Measurements from ENCODE around the gene TFEB. TPM values are rescaled to one million over a fixed set of nuclear protein-coding genes. Genes with fewer than 3 reads are reported as not detected.

Gene TFEB
- total RNA-seq, 1 experiment from 2014 or later = 1.8 TPM

GRCh38 chr6:41654698-41655151 lies 80.7 kb downstream of the TFEB start:
- POLR2A ChIA-PET (ENCODE audit: low non-redundant PET) = no interaction called here
- TF ChIP-seq, protein P1, sequence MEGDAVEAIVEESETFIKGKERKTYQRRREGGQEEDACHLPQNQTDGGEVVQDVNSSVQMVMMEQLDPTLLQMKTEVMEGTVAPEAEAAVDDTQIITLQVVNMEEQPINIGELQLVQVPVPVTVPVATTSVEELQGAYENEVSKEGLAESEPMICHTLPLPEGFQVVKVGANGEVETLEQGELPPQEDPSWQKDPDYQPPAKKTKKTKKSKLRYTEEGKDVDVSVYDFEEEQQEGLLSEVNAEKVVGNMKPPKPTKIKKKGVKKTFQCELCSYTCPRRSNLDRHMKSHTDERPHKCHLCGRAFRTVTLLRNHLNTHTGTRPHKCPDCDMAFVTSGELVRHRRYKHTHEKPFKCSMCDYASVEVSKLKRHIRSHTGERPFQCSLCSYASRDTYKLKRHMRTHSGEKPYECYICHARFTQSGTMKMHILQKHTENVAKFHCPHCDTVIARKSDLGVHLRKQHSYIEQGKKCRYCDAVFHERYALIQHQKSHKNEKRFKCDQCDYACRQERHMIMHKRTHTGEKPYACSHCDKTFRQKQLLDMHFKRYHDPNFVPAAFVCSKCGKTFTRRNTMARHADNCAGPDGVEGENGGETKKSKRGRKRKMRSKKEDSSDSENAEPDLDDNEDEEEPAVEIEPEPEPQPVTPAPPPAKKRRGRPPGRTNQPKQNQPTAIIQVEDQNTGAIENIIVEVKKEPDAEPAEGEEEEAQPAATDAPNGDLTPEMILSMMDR (conservative IDR thresholded peaks at IDR 0.05; ENCODE audit: low read depth, low read length) = no peak
- TF ChIP-seq EZH2 (IDR thresholded peaks at IDR 0.05; ENCODE audit: borderline replicate concordance, low read depth, low read length, poor library complexity, severe bottlenecking) = no peak
- Histone ChIP-seq H3K4me3 (ENCODE audit: low read depth, low read length, poor library complexity, severe bottlenecking) (no peak overlapping the region), H3K9me3 (ENCODE audit: low read depth, low read length, poor library complexity, severe bottlenecking) (no peaks in the 10 kb centered on the region), H3K27me3 (replicated peaks; ENCODE audit: insufficient read depth, low read depth, low read length, poor library complexity) (no peaks in the 10 kb centered on the region), H3K27ac (ENCODE audit: low read depth, low read length, poor library complexity, severe bottlenecking) (peak overlapping the region; percentile 68), H3K4me1 (ENCODE audit: insufficient read depth, low read length, poor library complexity, severe bottlenecking) (peaks cover 8% of the 10 kb centered on the region), H3K36me3 (ENCODE audit: insufficient read depth, low read length, poor library complexity, severe bottlenecking) (peaks cover 54% of the 10 kb centered on the region)
- intact Hi-C loops (cut with micrococcal nuclease; ENCODE audit: unreplicated experiment) = no loop called here
- no peak for DNase-seq (ENCODE audit: low spot score)
- BruUV-seq (replicated peaks) = no TSS peak
- CTCF ChIA-PET = no interaction called here

- CTCF ChIA-PET = no interaction called here
- intact Hi-C loops (cut with micrococcal nuclease; ENCODE audit: unreplicated experiment) = no loop called here
Measured at GRCh38 chr6:41654151-41654697, 81.2 kb downstream of the TFEB start.

DNA sequence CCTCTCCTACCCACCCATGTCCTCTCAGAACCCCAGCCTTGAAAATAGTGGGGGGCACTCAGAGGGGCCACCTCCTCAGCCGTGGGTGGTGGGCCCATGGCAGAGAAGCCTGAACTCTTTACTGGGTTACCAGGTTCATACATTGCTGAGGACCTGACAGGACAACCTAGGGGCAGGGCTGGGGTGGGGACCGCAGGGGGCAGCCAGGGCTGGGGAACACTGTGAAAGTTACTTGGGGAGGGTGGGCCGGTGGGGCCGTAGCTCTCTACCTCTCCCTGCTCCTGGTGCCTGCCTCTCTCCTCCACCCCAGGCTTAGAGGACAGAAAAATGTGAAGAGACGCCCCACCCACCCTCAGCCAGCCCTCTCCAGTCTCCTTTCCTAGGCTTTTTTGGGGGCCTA lies 81.7 kb downstream of the TFEB start:
- CTCF ChIA-PET = no interaction called here

More at GRCh38 chr6:41654151-41654697, 81.2 kb downstream of the TFEB start:
- POLR2A ChIA-PET (ENCODE audit: low non-redundant PET) = no interaction called here
- Histone ChIP-seq H3K9me3 (ENCODE audit: low read depth, low read length, poor library complexity, severe bottlenecking) (no peaks in the 10 kb centered on the region), H3K27me3 (replicated peaks; ENCODE audit: insufficient read depth, low read depth, low read length, poor library complexity) (no peaks in the 10 kb centered on the region), H3K4me1 (ENCODE audit: insufficient read depth, low read length, poor library complexity, severe bottlenecking) (peaks cover 12% of the 10 kb centered on the region), H3K36me3 (ENCODE audit: insufficient read depth, low read length, poor library complexity, severe bottlenecking) (peaks cover 59% of the 10 kb centered on the region), H3K4me3 (ENCODE audit: low read depth, low read length, poor library complexity, severe bottlenecking) (no peak overlapping the region), H3K27ac (ENCODE audit: low read depth, low read length, poor library complexity, severe bottlenecking) (peak overlapping the region; percentile 68)
- BruUV-seq (replicated peaks) = no TSS peak
- DNase-seq (ENCODE audit: low spot score) = no peak
- no peak for TF ChIP-seq EZH2 (IDR thresholded peaks at IDR 0.05; ENCODE audit: borderline replicate concordance, low read depth, low read length, poor library complexity, severe bottlenecking)
- TF ChIP-seq, protein P1 (conservative IDR thresholded peaks at IDR 0.05; ENCODE audit: low read depth, low read length) = no peak

More for the DNA sequence above, 81.7 kb downstream of the TFEB start:
- intact Hi-C loops (cut with micrococcal nuclease; ENCODE audit: unreplicated experiment) = no loop called here
- H3K4me3 ChIP-seq (ENCODE audit: low read depth, low read length, poor library complexity, severe bottlenecking) = no peak overlapping the region
- no TSS peak for BruUV-seq (replicated peaks)
- H3K27ac ChIP-seq (ENCODE audit: low read depth, low read length, poor library complexity, severe bottlenecking) = peak overlapping the region; percentile 50
- peaks cover 17% of the 10 kb centered on the region for H3K4me1 ChIP-seq (ENCODE audit: insufficient read depth, low read length, poor library complexity, severe bottlenecking)
- POLR2A ChIA-PET (ENCODE audit: low non-redundant PET) = no interaction called here
- peaks cover 65% of the 10 kb centered on the region for H3K36me3 ChIP-seq (ENCODE audit: insufficient read depth, low read length, poor library complexity, severe bottlenecking)
- TF ChIP-seq, protein P1 (conservative IDR thresholded peaks at IDR 0.05; ENCODE audit: low read depth, low read length) = no peak
- no peaks in the 10 kb centered on the region for H3K27me3 ChIP-seq (replicated peaks; ENCODE audit: insufficient read depth, low read depth, low read length, poor library complexity)
- H3K9me3 ChIP-seq (ENCODE audit: low read depth, low read length, poor library complexity, severe bottlenecking) = no peaks in the 10 kb centered on the region
- no peak for DNase-seq (ENCODE audit: low spot score)
